HG03354 (cell line): ENCODE results near the gene PAGE2B.
"Not testable (repeated sequence)": the region's sequence is repeated elsewhere in the genome, so short reads cannot be mapped to it uniquely, and the experiment has no call there.

ENCODE experiments used
- ATAC-seq: cut with Tn5 transposase; IDR thresholded peaks from one replicate; pipeline ENCODE4 v1.9.1; 2021; ENCODE audit warnings: mild to moderate bottlenecking; ENCODE audit not compliant: unreplicated experiment, poor library complexity, severe bottlenecking

PAGE2B gene

GRCh38 chrX:55074851-55075467 is at the start of gene PAGE2B:
TSS of gene PAGE2B (plus strand) at chrX:55075030. CDS start at chrX:55076042, 1,012 bp downstream.
- ATAC-seq = no peak

- ATAC-seq = no peak
Measured at GRCh38 chrX:55026143-55026542, 48.7 kb upstream of the PAGE2B start.

- no peak for ATAC-seq
Measured at GRCh38 chrX:55026840-55027239, 48.0 kb upstream of the PAGE2B start.

DNA sequence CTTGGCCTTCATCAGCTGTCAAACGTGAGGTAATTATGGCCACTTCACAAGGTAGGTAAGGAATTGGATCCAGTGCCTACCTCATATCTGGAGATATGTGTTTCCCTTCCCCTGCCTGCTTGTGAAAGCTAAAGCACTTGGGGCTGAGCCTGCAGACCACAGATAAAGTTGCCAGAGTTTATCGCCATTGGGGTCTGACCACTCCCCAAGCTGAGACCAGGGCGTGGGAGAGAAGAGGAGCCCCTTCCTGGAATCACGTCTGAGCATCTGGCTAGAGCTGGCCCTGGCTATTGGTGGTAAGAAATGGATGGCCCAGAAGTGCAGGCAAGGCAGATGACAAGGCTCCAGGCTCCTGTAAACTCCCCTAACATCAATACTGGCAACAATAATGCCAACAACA is 46.8 kb upstream of the PAGE2B start:
- ATAC-seq = no peak

- no peak for ATAC-seq
Measured at GRCh38 chrX:55028611-55029010, 46.2 kb upstream of the PAGE2B start.

DNA sequence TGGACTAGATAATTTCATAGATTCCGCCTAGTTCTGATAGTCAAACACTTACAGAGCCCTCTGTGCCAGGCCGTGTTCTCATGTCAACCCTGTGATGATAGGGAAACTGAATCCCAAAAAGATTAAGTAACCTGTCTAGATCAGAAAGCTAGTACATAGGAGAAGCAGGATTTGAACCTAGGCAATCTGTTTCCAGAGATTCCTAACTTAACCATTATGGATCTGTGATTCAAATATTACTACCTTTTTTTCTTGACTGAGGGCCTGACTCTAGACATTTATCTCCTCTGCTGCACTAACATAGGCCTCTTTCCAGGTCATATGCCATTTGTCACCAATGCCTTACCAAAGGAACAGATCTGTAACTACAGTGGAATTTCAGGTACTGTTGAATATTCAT is 45.5 kb upstream of the PAGE2B start:
- no peak for ATAC-seq

GRCh38 chrX:55030271-55031205 is 44.3 kb upstream of the PAGE2B start, which contains the start of gene ALAS2:
TSS of gene ALAS2 (minus strand) at chrX:55030977. CDS start at chrX:55026000, 4,977 bp downstream.
- no peak for ATAC-seq

- no peak for ATAC-seq
Measured at GRCh38 chrX:55033429-55033828, 41.4 kb upstream of the PAGE2B start.

GRCh38 chrX:55039471-55039870 is 35.4 kb upstream of the PAGE2B start:
- no peak for ATAC-seq

DNA sequence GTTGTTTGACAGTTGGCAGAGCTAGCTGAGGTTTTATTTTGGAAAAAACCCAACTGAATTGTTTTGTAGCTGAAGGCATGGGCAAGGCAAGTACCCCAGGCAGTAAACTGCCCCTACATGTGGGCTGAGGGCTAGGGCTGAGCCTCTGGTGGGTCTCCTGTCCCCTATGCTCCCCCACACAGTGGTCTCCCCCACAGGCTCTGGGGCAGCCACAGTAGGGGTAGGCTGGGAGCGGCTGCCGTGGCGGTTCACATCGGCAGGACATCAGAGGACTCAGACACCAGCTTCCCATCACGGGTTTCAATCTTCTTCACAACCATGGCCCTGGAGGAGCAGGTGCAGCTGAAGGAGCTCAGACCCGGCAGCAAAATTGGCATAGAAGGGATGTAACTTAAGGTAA is 33.3 kb upstream of the PAGE2B start:
- no peak for ATAC-seq

- ATAC-seq = not testable (repeated sequence)
Measured at GRCh38 chrX:55050599-55050998, 24.2 kb upstream of the PAGE2B start.

- no peak for ATAC-seq
Measured at GRCh38 chrX:55056820-55057674, 17.8 kb upstream of the PAGE2B start.

GRCh38 chrX:55057675-55058249 is 17.1 kb upstream of the PAGE2B start:
- ATAC-seq = peak; percentile 66

DNA sequence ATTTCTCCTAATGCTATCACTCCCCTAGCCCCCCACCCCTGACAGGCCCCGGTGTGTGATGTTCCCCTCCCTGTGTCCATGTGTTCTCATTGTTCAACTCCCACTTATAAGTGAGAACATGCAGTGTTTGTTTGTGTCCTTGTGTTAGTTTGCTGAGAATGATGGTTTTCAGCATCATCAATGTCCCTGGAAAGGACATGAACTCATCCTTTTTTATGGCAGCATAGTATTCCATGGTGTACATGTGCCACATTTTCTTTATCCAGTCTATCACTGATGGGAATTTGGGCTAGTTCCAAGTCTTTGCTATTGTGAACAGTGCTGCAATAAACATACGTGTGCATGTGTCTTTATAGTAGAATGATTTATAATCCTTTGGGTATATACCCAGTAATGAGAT is 7.7 kb upstream of the PAGE2B start:
- not testable (repeated sequence) for ATAC-seq

DNA sequence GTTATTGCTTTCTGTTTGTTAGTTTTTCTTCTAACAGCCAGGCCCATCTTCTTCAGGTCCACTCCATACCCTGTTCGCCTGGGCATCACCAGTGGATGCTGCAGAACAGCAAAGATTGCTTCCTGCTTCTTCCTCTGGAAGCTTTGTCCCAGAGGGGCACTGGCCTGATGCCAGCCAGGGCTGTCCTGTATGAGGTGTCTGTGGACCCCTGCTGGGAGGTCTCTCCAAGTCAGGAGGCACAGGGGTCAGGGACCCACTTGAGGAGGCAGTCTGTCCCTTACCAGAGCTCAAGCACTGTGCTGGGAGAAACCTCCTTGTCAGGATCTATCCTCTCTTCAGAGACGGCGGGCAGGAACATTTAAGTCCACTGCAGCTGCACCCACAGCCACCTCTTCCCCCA is 2.5 kb upstream of the PAGE2B start:
- no peak for ATAC-seq

GRCh38 chrX:55088795-55089489 is 14.1 kb downstream of the PAGE2B start, which contains the start of gene PAGE2:
TSS of gene PAGE2 (plus strand) at chrX:55089018. CDS start at chrX:55090021, 1,003 bp downstream.
- no peak for ATAC-seq

DNA sequence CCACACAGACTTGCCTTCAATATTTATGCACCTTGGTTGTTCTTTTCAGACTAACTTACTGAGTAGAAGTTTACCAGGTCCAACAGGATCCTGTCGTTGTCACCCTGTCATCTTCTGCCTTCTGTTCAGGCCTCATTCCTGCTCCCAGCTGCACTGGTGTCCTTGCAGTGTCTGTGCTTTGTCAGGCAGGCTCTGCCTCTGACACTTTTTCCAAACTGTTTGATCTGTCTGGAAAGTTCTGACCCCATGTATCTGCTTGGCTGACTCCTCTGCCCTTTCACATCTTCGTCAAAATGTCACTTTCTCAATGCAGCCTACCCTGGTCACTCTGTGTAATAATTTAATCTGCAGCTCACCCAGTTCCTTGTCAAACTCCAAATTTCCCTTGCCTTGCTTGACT is 23.9 kb downstream of the PAGE2B start:
- no peak for ATAC-seq

GRCh38 chrX:55099162-55099561 is 24.3 kb downstream of the PAGE2B start:
- ATAC-seq = no peak

DNA sequence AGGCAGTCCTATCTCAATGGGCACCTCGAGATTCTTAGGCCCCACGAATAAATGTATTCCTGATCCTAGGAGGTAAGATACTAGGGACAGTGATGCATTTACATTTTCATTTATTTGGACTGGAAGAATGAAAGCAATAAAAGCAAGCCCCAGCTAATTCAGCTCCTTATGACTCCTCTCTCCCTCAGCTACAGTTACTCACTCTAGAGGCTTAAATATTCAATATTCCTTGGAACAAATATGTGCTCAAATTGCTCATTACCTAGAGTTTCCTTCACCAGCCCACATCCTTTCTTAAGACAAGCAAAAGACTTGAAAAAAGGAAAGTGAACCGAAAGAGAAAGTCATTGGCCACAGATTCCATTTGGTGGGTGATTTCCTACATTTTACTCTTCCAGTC is 27.9 kb downstream of the PAGE2B start:
- no peak for ATAC-seq
